ENCODE data around the gene HNRNPAB. TPM values are rescaled to one million over a fixed set of nuclear protein-coding genes. Genes with fewer than 3 reads are reported as not detected.
"Not testable (repeated sequence)": the region's sequence is repeated elsewhere in the genome, so short reads cannot be mapped to it uniquely, and the experiment has no call there.

The HNRNPAB gene
- total RNA-seq, 4 donors from 2014 or later = 79.9 to 140 (median 106) TPM

DNA sequence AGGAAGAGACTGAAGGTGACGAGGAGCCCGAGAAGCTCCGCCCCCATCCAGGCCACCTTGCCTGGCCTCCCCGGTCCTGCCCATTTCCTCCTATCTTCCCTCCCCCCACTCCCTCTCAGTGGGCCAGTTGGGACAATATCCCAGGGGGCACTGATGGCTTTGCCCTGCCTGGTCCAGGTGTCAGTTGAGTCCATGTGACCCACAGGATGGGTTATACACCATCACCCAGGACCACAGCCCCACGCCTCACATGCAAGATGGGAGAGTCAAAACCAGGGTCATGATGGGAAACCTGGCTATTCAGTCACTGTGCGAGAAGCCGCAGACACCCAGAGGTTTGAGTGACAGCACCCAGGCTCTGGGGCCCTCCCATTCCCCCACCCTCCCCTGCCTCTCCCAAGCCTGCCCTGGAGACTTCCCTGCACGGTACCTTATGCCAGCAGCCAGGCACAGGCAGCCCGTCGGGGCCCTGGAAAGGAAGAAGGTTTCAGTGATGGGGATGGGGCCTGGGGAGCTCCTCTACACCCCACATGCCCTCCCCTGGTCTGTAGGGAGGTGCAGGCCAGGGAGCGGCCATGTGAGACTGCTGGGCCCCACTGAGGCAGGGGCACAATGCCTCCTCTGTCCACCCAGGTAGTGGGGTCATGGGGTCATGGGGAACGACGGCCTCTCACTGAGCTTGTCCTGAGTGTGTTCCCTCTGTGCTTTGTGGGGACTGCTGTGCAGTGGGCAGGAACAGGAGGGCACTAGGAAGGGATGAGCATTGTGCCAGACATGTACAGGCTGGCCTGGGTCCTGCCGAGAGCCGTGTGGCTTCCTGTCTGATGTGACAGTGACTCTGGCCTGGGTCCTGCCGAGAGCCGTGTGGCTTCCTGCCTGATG lies 34.6 kb downstream of the HNRNPAB start:
- Histone ChIP-seq H3K9me3 (no peaks in the 10 kb centered on the region), H3K36me3 (no peaks in the 10 kb centered on the region), H3K27ac (peak overlapping the region in 2 of 4 donors; percentile 54 to 62), H3K4me3 (no peak overlapping the region), H3K27me3 (no peaks in the 10 kb centered on the region), H3K4me1 (peaks cover 0 to 43% (median 0%) of the 10 kb centered on the region in 3 donors)
- TF ChIP-seq EP300 (IDR thresholded peaks at IDR 0.05) = no peak
- TF ChIP-seq, protein P1, sequence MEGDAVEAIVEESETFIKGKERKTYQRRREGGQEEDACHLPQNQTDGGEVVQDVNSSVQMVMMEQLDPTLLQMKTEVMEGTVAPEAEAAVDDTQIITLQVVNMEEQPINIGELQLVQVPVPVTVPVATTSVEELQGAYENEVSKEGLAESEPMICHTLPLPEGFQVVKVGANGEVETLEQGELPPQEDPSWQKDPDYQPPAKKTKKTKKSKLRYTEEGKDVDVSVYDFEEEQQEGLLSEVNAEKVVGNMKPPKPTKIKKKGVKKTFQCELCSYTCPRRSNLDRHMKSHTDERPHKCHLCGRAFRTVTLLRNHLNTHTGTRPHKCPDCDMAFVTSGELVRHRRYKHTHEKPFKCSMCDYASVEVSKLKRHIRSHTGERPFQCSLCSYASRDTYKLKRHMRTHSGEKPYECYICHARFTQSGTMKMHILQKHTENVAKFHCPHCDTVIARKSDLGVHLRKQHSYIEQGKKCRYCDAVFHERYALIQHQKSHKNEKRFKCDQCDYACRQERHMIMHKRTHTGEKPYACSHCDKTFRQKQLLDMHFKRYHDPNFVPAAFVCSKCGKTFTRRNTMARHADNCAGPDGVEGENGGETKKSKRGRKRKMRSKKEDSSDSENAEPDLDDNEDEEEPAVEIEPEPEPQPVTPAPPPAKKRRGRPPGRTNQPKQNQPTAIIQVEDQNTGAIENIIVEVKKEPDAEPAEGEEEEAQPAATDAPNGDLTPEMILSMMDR (IDR thresholded peaks at IDR 0.05) = no peak
- TF ChIP-seq POLR2A (IDR thresholded peaks at IDR 0.05) = no peak
- WGBS, 2 donors (ENCODE audit: low coverage in 1 of 2) = 66% methylated on average over 3 of the region's 17 CpGs; no CpG with 5 or more reads in 1 of the 2 donors
- ATAC-seq = no peak

GRCh38 chr5:178239626-178240301 lies 35.4 kb downstream of the HNRNPAB start:
- H3K9me3 ChIP-seq, H3K36me3 ChIP-seq, H3K4me3 ChIP-seq, H3K27me3 ChIP-seq, ATAC-seq: not testable (repeated sequence)
- WGBS, 2 donors (ENCODE audit: low coverage in 1 of 2) = 100% methylated on average over 1 of the region's 16 CpGs; no CpG with 5 or more reads in 1 of the 2 donors
- peaks cover 0 to 43% (median 0%) of the 10 kb centered on the region in 3 donors for H3K4me1 ChIP-seq
- peak overlapping the region in 3 of 4 donors; percentile 43 to 62 (median 47) for H3K27ac ChIP-seq

- H3K4me3 ChIP-seq = no peak overlapping the region
- no peaks in the 10 kb centered on the region for H3K27me3 ChIP-seq
- no peaks in the 10 kb centered on the region for H3K9me3 ChIP-seq
- WGBS, 2 donors (ENCODE audit: low coverage in 1 of 2) = 70 to 95% methylated on average over 2 to 8 of the region's 19 CpGs
- H3K36me3 ChIP-seq = no peaks in the 10 kb centered on the region
- ATAC-seq = no peak
- H3K4me1 ChIP-seq = peaks cover 0 to 37% (median 0%) of the 10 kb centered on the region in 3 donors
- H3K27ac ChIP-seq = peak overlapping the region in 3 of 4 donors; percentile 43 to 62 (median 47)
- TF ChIP-seq POLR2A (IDR thresholded peaks at IDR 0.05) = no peak
- TF ChIP-seq EP300 (IDR thresholded peaks at IDR 0.05) = no peak
- TF ChIP-seq, protein P1 (IDR thresholded peaks at IDR 0.05) = no peak
- TF ChIP-seq POLR2AphosphoS5 (IDR thresholded peaks at IDR 0.05) = no peak
Measured at GRCh38 chr5:178240341-178240741, 36.0 kb downstream of the HNRNPAB start.

- TF ChIP-seq, protein P1 (IDR thresholded peaks at IDR 0.05) = no peak
- no peak for TF ChIP-seq POLR2AphosphoS5 (IDR thresholded peaks at IDR 0.05)
- TF ChIP-seq EP300 (IDR thresholded peaks at IDR 0.05) = no peak
- no peak for TF ChIP-seq POLR2A (IDR thresholded peaks at IDR 0.05)
- Histone ChIP-seq H3K4me1 (peaks cover 0 to 34% (median 0%) of the 10 kb centered on the region in 3 donors), H3K9me3 (no peaks in the 10 kb centered on the region), H3K27ac (peak overlapping the region in 3 of 4 donors; percentile 43 to 62 (median 47)), H3K36me3 (no peaks in the 10 kb centered on the region), H3K4me3 (no peak overlapping the region), H3K27me3 (no peaks in the 10 kb centered on the region)
- ATAC-seq = no peak
- 90% methylated on average over 2 of the region's 9 CpGs; no CpG with 5 or more reads in 1 of the 2 donors for WGBS, 2 donors (ENCODE audit: low coverage in 1 of 2)
Measured at GRCh38 chr5:178240766-178241165, 36.4 kb downstream of the HNRNPAB start.

DNA sequence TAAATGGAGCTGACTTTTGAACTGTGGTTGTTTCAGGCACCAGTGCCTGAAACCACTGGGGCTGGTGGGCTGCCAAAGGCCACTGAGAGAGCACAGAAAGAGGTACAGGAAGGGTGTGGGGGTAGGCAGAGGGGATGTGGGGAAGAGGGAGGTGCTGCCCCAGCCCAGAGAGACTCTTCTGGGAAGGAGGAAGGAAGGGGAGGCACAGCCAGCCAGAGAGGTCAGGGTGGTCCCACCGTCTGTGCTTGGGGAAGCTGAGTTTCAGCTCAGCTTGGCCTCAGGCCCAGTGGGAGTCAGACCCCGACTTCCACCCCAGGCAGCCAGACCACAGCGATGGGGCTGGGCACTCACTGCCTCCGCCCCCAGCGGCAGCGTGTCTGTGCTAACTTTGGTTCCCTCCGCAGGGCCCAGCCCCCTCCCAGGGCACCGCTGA lies 36.9 kb downstream of the HNRNPAB start:
- TF ChIP-seq EP300 (IDR thresholded peaks at IDR 0.05) = no peak
- Histone ChIP-seq H3K27ac (peak overlapping the region in 2 of 4 donors; percentile 43 to 57), H3K36me3 (no peaks in the 10 kb centered on the region), H3K9me3 (no peaks in the 10 kb centered on the region), H3K4me3 (no peak overlapping the region), H3K27me3 (peaks cover 2% of the 10 kb centered on the region), H3K4me1 (peaks cover 0 to 31% (median 0%) of the 10 kb centered on the region in 3 donors)
- WGBS, 2 donors (ENCODE audit: low coverage in 1 of 2) = no CpG with 5 or more reads among the region's 8 CpGs
- peak; percentile 54 for ATAC-seq
